NOMO-1 treated with DMSO at 0.1 percent for 48 hours (cell line): ENCODE data around the gene SYT1.
A peak's percentile ranks its signal among the peaks of the same experiment; 100 is the strongest.

ENCODE experiments used
- DNase-seq: peaks from one replicate; lab custom pipeline; 2025; ENCODE audit not compliant: unreplicated experiment; lab: John Stamatoyannopoulos, UW

SYT1 gene

GRCh38 chr12:79127271-79127751 is 262.7 kb downstream of the SYT1 start:
- DNase-seq: peak; percentile 95

- DNase-seq: no peak
Observed at GRCh38 chr12:79128956-79129355, 264.4 kb downstream of the SYT1 start.

GRCh38 chr12:79138872-79139271 is 274.3 kb downstream of the SYT1 start:
- no peak for DNase-seq

GRCh38 chr12:79140711-79141110 is 276.1 kb downstream of the SYT1 start:
- no peak for DNase-seq

- DNase-seq: no peak
Observed at GRCh38 chr12:79141776-79142175, 277.2 kb downstream of the SYT1 start.

GRCh38 chr12:79143803-79144202 is 279.2 kb downstream of the SYT1 start:
- DNase-seq: no peak

GRCh38 chr12:79151956-79152355 is 287.4 kb downstream of the SYT1 start:
- DNase-seq: no peak

- DNase-seq: peak; percentile 58
Observed at GRCh38 chr12:79155683-79156082, 291.1 kb downstream of the SYT1 start.

GRCh38 chr12:79156846-79157463 is 292.4 kb downstream of the SYT1 start:
- peak; percentile 6 for DNase-seq

- DNase-seq: no peak
Observed at GRCh38 chr12:79161249-79161934, 296.8 kb downstream of the SYT1 start.

- DNase-seq: peak; percentile 25
Observed at GRCh38 chr12:79162147-79162772, 297.7 kb downstream of the SYT1 start.

- peak; percentile 7 for DNase-seq
Observed at GRCh38 chr12:79162948-79163347, 298.4 kb downstream of the SYT1 start.

GRCh38 chr12:79164890-79165289 is 300.3 kb downstream of the SYT1 start:
- DNase-seq: no peak

GRCh38 chr12:79168687-79169086 is 304.1 kb downstream of the SYT1 start:
- DNase-seq: no peak

GRCh38 chr12:79174626-79175025 is 310.1 kb downstream of the SYT1 start:
- DNase-seq: peak; percentile 43

- DNase-seq: no peak
Observed at GRCh38 chr12:79183003-79183402, 318.4 kb downstream of the SYT1 start.

- DNase-seq: no peak
Observed at GRCh38 chr12:79183926-79184325, 319.4 kb downstream of the SYT1 start.

GRCh38 chr12:79186506-79186905 is 321.9 kb downstream of the SYT1 start:
- DNase-seq: no peak

GRCh38 chr12:79187032-79187431 is 322.5 kb downstream of the SYT1 start:
- no peak for DNase-seq

GRCh38 chr12:79191391-79191790 is 326.8 kb downstream of the SYT1 start:
- peak; percentile 25 for DNase-seq

- DNase-seq: no peak
Observed at GRCh38 chr12:79194595-79194994, 330.0 kb downstream of the SYT1 start.

- DNase-seq: no peak
Observed at GRCh38 chr12:79199166-79199565, 334.6 kb downstream of the SYT1 start.
